ENCODE measurements around the gene EVX2.

Gene EVX2

DNA sequence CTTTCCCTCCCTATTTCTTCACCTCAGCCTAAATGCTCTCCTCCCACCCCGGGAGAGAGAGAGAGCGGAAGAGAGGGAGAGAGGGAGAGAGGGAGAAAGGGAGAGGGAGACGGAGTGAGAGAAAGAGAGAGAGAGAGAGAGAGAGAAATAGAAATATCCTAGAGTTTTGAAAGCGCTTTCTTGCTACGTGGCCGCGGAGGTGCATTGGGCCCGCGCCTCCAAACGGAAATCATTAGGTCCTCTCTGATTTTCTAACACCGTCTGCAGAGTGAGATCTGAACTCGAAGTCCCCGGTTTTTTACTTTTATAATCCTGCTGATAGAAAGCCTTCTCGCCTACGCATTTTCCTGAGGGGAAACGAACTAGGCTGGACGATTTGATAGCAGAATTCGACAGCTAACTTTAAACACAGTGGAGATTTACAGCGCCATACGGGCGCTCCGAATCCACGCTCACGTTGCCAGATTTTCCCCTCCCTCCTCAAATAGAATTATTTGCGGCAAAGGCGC is 903 bp upstream of the EVX2 start:
- no peak for DNase-seq (ENCODE audit: low read depth)
- H3K4me3 ChIP-seq (ENCODE audit: low read depth, low read length): no peak overlapping the region
- TF ChIP-seq, protein P1, sequence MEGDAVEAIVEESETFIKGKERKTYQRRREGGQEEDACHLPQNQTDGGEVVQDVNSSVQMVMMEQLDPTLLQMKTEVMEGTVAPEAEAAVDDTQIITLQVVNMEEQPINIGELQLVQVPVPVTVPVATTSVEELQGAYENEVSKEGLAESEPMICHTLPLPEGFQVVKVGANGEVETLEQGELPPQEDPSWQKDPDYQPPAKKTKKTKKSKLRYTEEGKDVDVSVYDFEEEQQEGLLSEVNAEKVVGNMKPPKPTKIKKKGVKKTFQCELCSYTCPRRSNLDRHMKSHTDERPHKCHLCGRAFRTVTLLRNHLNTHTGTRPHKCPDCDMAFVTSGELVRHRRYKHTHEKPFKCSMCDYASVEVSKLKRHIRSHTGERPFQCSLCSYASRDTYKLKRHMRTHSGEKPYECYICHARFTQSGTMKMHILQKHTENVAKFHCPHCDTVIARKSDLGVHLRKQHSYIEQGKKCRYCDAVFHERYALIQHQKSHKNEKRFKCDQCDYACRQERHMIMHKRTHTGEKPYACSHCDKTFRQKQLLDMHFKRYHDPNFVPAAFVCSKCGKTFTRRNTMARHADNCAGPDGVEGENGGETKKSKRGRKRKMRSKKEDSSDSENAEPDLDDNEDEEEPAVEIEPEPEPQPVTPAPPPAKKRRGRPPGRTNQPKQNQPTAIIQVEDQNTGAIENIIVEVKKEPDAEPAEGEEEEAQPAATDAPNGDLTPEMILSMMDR (conservative IDR thresholded peaks at IDR 0.05; ENCODE audit: low read depth, low read length): no peak

DNA sequence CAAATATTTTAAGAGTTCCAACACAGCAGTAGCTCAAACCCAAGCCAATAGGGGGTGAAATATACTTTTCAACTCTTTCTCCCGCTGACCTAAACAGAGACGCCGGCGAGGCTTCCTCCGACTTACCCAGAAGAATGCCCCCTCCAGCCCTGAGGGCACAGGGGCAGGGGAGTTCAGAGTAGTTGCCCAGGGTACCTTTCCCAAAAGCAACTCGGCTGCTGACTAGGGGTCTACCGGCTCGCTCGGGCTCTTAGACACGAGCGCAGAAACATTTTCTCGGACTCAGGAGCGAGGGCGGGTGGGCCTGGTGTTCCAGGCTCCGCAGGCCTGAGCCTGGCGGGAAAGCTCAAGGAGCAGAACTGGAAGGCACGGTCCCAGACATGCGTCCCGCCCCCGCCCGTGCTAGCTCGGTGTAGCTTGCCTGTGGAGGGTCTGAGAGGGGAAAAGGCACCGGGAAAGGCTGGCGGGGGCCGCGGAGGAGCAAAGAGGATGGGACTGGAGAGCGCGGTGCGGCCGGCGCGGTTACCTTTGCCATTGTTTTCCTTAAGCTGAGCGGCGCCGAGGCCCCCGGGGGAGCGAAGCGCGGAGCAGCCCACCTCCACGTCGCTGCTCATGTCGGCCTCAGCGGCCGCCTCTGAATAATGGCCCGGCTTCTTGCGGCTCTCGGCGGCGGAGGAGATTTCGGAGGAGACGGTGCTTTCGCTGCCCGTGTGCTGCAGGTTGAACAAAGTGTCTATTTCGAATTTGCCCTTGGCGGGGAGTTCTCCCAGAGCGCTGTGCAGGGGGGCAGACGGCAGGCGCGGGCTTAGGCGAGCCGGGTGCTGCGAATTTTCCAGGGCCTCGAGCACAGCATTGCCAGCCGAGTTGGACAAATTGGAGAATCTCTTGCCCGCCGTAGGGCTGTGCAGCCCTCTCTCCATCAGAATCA is 674 bp downstream of the EVX2 start:
- H3K4me3 ChIP-seq (ENCODE audit: low read depth, low read length): no peak overlapping the region
- TF ChIP-seq, protein P1 (conservative IDR thresholded peaks at IDR 0.05; ENCODE audit: low read depth, low read length): no peak
- DNase-seq (ENCODE audit: low read depth): no peak

DNA sequence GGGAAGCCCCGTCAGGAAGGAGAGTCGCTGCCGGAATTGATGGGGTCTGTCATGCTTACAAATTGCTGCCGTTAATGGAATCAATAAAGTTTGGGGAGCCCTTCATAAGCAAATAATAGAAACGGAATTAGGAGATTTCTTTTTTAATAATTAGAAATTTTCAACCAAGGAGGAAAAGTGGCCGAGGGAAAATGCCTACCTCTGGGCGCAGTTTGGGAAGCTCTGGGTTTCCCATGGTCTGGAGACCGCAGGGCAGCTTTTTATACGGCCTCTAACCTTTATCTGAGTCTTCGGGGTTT is 1.3 kb downstream of the EVX2 start:
- no peak overlapping the region for H3K4me3 ChIP-seq (ENCODE audit: low read depth, low read length)
- no peak for DNase-seq (ENCODE audit: low read depth)
- TF ChIP-seq, protein P1 (conservative IDR thresholded peaks at IDR 0.05; ENCODE audit: low read depth, low read length): no peak

DNA sequence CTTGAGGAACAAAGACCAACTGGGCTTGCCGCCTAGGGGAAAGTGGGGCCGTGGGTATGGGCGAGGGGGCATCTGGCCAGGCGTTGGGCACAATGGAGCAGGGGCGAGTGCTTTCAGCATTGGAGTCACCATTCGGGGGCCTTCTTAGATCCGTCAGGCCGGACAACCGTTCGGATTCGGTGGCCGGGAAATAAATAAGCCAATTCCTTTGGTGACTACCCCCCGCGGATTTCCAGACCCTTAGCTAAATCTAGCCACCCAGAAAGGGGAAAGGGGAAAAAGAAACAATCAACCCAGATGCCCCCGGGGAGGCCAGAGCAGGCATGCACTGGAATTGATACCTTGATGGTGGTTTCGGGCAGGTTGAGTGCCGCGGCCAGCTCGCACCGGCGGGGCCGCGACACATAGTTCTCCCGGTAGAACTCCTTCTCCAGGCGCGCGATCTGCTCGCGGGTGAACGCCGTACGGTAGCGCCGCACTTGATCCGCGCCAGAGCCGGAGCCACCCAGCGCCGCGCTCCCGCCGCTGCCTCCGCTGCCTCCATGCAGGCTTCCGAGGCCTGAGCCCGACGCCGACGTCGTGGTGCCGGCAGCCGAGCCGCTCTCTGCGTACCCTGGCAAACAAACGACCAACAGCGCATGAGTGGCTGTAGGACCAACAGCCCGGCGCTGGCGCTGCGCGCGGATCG is 1.8 kb downstream of the EVX2 start:
- no peak for DNase-seq (ENCODE audit: low read depth)
- TF ChIP-seq, protein P1 (conservative IDR thresholded peaks at IDR 0.05; ENCODE audit: low read depth, low read length): no peak
- no peak overlapping the region for H3K4me3 ChIP-seq (ENCODE audit: low read depth, low read length)

DNA sequence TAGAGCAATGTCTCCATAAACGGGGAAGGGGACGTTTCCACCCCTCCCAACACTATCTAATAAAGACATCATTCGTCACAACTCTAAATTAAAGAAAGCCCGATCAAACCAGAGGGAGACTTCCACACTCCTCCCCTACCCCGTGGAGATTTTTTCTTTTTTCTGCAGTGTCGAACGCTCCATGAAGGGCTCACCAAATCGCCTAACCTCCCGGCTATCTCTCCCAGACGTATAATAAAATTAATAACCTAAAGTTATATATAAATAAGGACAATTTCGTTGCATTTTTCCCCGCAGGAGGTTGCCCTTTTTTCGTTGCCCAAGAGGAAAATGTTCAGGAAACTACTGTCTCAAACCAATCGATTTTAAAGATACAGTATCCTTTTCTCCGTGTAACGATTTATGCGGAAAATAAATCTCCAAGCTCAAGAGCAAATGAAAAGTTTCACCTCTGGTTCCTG is 2.4 kb downstream of the EVX2 start:
- DNase-seq (ENCODE audit: low read depth): no peak
- no peak overlapping the region for H3K4me3 ChIP-seq (ENCODE audit: low read depth, low read length)
- TF ChIP-seq, protein P1 (conservative IDR thresholded peaks at IDR 0.05; ENCODE audit: low read depth, low read length): no peak

DNA sequence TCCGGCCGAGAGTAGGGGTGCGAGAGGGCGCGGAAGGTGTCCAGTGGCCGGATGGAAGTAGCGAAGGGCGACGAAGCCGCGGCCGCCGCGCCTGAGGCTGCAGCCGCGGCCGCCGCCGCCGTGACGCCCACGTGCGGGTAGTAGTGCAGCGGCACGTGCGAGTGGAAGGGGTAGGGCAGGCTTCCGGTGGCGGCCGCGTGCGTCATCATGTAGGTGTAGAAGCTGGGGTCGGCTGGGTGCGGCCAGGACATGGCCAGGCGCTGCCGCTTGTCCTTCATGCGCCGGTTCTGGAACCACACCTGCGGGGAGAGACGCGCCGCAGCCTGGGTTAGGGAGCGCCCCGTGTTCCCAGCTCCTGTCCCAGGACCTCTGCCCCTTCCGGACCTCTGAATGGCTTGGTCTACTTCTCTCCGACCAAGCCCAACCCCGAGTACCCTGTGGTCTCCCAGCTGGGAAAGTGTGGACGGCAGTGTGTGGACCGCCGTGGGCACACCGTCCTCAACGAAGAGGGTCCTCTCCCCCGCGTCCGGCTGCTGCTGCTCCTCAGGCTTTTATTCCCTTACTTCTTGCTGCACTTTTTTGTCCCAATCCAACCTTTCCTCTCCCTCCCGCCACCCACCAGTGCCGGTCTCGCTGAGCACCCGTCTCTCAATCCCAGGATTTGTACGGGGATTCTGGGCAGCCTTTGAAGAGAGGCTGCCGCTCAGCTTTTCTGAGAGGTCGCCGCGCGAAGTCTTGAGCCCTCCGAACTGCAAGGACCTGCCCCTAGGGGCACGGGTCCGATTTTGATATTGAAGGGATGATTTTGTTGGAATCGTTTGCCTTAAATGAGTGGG is 3.0 kb downstream of the EVX2 start:
- DNase-seq (ENCODE audit: low read depth): no peak
- H3K4me3 ChIP-seq (ENCODE audit: low read depth, low read length): no peak overlapping the region
- TF ChIP-seq, protein P1 (conservative IDR thresholded peaks at IDR 0.05; ENCODE audit: low read depth, low read length): no peak
